Transverse colon (tissue), 4 donors: Measurements from ENCODE around the gene PRPF40A. TPM values are rescaled to one million over a fixed set of nuclear protein-coding genes. Genes with fewer than 3 reads are reported as not detected.

Experiments
- DNase-seq: peaks from one replicate; pipeline ENCODE4 v3.0.0-alpha.2; 2019
- H3K27ac ChIP-seq, 4 donors: fragments of 200-600 bp; sonication (generic); 2 replicates each; pipeline ENCODE4 v1.5.1; 2016 to 2018; ENCODE audit warnings: inconsistent platforms in 4 of 4
- H3K27me3 ChIP-seq: fragments of 200-600 bp; sonication (generic); 2 replicates; pipeline ENCODE4 v1.5.1; 2017; ENCODE audit warnings: inconsistent platforms
- H3K36me3 ChIP-seq, 4 donors: fragments of 200-600 bp; sonication (generic); 2 replicates each; pipeline ENCODE4 v1.5.1; 2017 to 2019; ENCODE audit warnings: inconsistent platforms in 4 of 4
- H3K4me1 ChIP-seq, 4 donors: fragments of 200-600 bp; sonication (generic); 2 replicates each; pipeline ENCODE4 v1.5.1; 2017 to 2020; ENCODE audit warnings: inconsistent platforms in 4 of 4
- H3K4me3 ChIP-seq, 4 donors: fragments of 200-600 bp; sonication (generic); 1 replicate in 1 of 4; 2 replicates in 3 of 4; pipeline versions ENCODE4 v1.5.1 to v1.6.1; 2017 to 2019; ENCODE audit warnings: inconsistent platforms in 4 of 4
- H3K9me3 ChIP-seq, 2 donors: fragments of 200-600 bp; sonication (generic); 2 replicates each; pipeline ENCODE4 v1.5.1; 2017 to 2019; ENCODE audit warnings: inconsistent platforms in 2 of 2
- EP300 ChIP-seq: sonication (generic); formaldehyde crosslinking; IDR thresholded peaks from one replicate; pipeline ENCODE4 v1.6.1; 2017; ENCODE audit warnings: antibody characterized with exemption, low read depth
- POLR2A ChIP-seq: fragments of 450-650 bp; IDR thresholded peaks from one replicate; pipeline ENCODE4 v1.6.1; 2016; ENCODE audit warnings: antibody characterized with exemption, mild to moderate bottlenecking, moderate library complexity
- POLR2AphosphoS5 ChIP-seq, 3 donors: sonication (generic); formaldehyde crosslinking; IDR thresholded peaks; one replicate each; pipeline ENCODE4 v1.6.1; 2016; ENCODE audit warnings: antibody characterized with exemption in 3 of 3
- WGBS, 2 donors: methylation state at CpG; one replicate each; pipeline ENCODE4 v1.1.5; 2018; ENCODE audit warnings: low coverage in 1 of 2; 5-methylcytosine and 5-hydroxymethylcytosine counted together
- in situ Hi-C, 4 donors: fragments of 200-750 bp; cut with MboI; loops; one replicate each; pipeline versions ENCODE4 v1.15.0 to v1.15.1; 2017; ENCODE audit warnings: low sequenced_read_pairs in 3 of 4, low pct_ligation_motif_present in 1 of 4, low pct_unique_long_range_greater_than_20kb in 1 of 4
- intact Hi-C: fragments of 100-400 bp; cut with DNase I; formaldehyde crosslinking; loops from one replicate; pipeline ENCODE4 v1.15.1; 2023; ENCODE audit warnings: low total_unique reads
- total RNA-seq, 4 donors: library from RNA; depleted of rRNA; stranded (reverse); fragments of >200 nt; gene quantifications; one replicate each; pipeline ENCODE4 v1.1.0, GENCODE V29; 2016
- TF ChIP-seq, protein P1 (sequence below), 5 experiments: fragments of 200-600 bp in 3 of 5; fragments of 450-650 bp in 2 of 5; sonication (generic) in 3 of 5; IDR thresholded peaks; 1 replicate in 2 of 5; 2 replicates in 3 of 5; pipeline ENCODE4 v1.5.1; 2016 to 2017; ENCODE audit warnings: antibody characterized with exemption in 5 of 5, inconsistent platforms in 3 of 5, mild to moderate bottlenecking in 2 of 5, moderate library complexity in 1 of 5

Gene PRPF40A
- total RNA-seq, 4 donors from 2014 or later = 21.7 to 124 (median 104) TPM

DNA sequence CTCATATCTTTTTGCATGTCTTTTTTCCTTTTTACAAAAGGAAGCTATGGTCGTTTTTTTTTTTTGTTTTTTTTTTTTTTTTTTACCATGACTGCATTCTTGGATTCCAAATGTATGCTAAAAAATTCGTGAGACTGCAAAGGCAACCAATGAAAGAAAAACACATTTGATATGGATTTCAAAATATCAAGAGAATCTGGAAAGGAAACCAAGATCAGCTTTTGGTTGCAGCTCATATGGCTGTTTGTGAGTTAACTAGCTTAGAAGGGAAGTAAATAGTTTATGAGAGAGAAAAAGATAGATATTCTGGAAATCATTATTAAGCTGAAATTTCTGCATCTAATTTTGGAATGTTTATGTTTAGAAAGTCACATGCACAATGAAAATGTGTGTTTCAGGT lies 110.3 kb downstream of the PRPF40A start:
- Histone ChIP-seq H3K4me3 (no peak overlapping the region), H3K27me3 (no peaks in the 10 kb centered on the region), H3K27ac (no peak overlapping the region), H3K4me1 (peaks cover 0 to 9% (median 8%) of the 10 kb centered on the region in 4 donors), H3K36me3 (no peaks in the 10 kb centered on the region), H3K9me3 (no peaks in the 10 kb centered on the region)
- in situ Hi-C loops = loop anchor here in 1 of 4 donors (25.0 kb wide), 1 partner anchor 270 kb away; the partner anchor contains the start of gene FMNL2
- intact Hi-C loops = loop anchor here (10.0 kb wide), 1 partner anchor 52 kb away; no protein-coding TSS in a partner anchor
- no peak for DNase-seq
- WGBS, 2 donors = 31 to 61% methylated on average over 1 to 2 of the region's 2 CpGs
- TF ChIP-seq EP300 = no peak
- TF ChIP-seq POLR2AphosphoS5 (IDR thresholded peaks at IDR 0.05) = no peak
- TF ChIP-seq, protein P1, sequence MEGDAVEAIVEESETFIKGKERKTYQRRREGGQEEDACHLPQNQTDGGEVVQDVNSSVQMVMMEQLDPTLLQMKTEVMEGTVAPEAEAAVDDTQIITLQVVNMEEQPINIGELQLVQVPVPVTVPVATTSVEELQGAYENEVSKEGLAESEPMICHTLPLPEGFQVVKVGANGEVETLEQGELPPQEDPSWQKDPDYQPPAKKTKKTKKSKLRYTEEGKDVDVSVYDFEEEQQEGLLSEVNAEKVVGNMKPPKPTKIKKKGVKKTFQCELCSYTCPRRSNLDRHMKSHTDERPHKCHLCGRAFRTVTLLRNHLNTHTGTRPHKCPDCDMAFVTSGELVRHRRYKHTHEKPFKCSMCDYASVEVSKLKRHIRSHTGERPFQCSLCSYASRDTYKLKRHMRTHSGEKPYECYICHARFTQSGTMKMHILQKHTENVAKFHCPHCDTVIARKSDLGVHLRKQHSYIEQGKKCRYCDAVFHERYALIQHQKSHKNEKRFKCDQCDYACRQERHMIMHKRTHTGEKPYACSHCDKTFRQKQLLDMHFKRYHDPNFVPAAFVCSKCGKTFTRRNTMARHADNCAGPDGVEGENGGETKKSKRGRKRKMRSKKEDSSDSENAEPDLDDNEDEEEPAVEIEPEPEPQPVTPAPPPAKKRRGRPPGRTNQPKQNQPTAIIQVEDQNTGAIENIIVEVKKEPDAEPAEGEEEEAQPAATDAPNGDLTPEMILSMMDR (IDR thresholded peaks at IDR 0.05) = no peak
- TF ChIP-seq POLR2A = no peak

DNA sequence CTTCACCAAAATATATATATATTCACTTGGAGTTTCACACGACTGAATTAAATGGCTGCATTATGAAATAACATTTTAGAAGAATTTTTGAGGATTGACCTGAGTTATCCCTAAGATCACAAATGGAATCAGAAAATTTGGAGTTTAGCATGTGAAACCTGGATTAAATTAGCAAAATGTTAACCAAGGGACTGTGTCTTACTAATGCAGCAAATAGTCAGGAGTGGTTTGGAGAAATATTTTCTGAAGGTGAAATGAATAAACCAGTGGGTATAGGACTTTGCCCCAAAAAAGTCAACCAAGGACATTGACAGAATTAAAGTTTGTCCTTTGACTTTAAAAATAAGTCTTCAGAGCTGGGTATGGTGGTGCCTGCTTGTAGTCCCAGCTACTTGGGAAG lies 111.2 kb downstream of the PRPF40A start:
- no peak for DNase-seq
- H3K4me1 ChIP-seq = peaks cover 0 to under 1% (median under 1%) of the 10 kb centered on the region in 4 donors
- H3K27me3 ChIP-seq = no peaks in the 10 kb centered on the region
- TF ChIP-seq POLR2A (no peak), EP300 (no peak), POLR2AphosphoS5 (IDR thresholded peaks at IDR 0.05) (no peak)
- TF ChIP-seq, protein P1 (IDR thresholded peaks at IDR 0.05) = no peak
- H3K36me3 ChIP-seq = no peaks in the 10 kb centered on the region
- H3K27ac ChIP-seq = no peak overlapping the region
- H3K4me3 ChIP-seq = no peak overlapping the region
- in situ Hi-C loops = loop anchor here in 1 of 4 donors (25.0 kb wide), 1 partner anchor 269 kb away; the partner anchor contains the start of gene FMNL2
- WGBS, 2 donors = 98 to 100% methylated on average over 1 of the region's 1 CpG
- intact Hi-C loops = loop anchor here (10.0 kb wide), 1 partner anchor 51 kb away; no protein-coding TSS in a partner anchor
- no peaks in the 10 kb centered on the region for H3K9me3 ChIP-seq

DNA sequence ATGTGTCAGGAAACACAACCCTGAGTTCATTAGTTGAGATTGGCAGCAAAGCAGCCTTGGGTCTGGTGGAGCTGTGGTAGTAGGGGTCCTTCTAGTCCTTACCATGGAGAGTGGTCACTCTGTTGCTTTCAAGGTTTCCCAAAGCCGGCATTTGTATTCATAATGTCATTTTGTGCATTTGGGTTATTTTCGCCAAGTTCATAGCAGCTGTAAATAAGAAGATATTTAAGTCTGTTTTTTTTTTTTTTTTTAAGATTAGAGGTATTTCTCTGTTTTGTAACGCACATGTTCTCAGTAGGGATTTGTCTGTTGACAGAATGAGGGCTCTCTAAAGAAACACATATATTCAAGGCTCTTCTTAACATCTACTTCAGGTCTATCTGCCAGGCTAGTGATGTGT lies 114.1 kb downstream of the PRPF40A start:
- H3K4me3 ChIP-seq = no peak overlapping the region
- H3K4me1 ChIP-seq = no peaks in the 10 kb centered on the region
- H3K27ac ChIP-seq = no peak overlapping the region
- in situ Hi-C loops = loop anchor here in 1 of 4 donors (25.0 kb wide), 1 partner anchor 266 kb away; the partner anchor contains the start of gene FMNL2
- no peaks in the 10 kb centered on the region for H3K9me3 ChIP-seq
- WGBS, 2 donors = 87 to 90% methylated on average over 3 of the region's 3 CpGs
- no peaks in the 10 kb centered on the region for H3K27me3 ChIP-seq
- H3K36me3 ChIP-seq = no peaks in the 10 kb centered on the region
- no peak for DNase-seq
- TF ChIP-seq, protein P1 (IDR thresholded peaks at IDR 0.05) = no peak
- TF ChIP-seq POLR2AphosphoS5 (IDR thresholded peaks at IDR 0.05) (no peak), POLR2A (no peak), EP300 (no peak)
- intact Hi-C loops = loop anchor here (10.0 kb wide), 1 partner anchor 48 kb away; no protein-coding TSS in a partner anchor

DNA sequence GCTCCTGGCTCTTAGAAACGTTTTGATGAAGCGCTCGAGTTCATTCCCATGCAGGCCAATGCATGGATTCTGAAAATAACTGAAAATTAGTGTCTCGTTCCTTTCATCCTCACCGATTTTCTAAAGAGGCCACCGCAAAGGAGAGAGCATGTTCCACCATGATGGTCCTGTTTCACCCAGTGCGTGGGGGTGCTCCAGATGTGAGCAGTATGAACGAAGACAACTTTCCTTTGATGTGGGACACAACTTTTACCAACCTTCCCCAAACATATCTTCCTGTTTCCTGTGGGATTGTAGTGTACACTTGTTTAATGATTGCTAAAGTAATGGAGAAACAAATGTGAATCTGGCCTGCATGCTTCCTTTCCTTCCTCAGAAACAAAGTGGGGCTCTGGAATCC lies 114.5 kb downstream of the PRPF40A start:
- intact Hi-C loops = loop anchor here (10.0 kb wide), 1 partner anchor 48 kb away; no protein-coding TSS in a partner anchor
- 90 to 96% methylated on average over 6 to 8 of the region's 8 CpGs for WGBS, 2 donors

More for the DNA sequence above, 114.5 kb downstream of the PRPF40A start:
- in situ Hi-C loops = loop anchor here in 1 of 4 donors (25.0 kb wide), 1 partner anchor 265 kb away; the partner anchor contains the start of gene FMNL2
- H3K27ac ChIP-seq = no peak overlapping the region
- H3K36me3 ChIP-seq = no peaks in the 10 kb centered on the region
- no peak overlapping the region for H3K4me3 ChIP-seq
- no peak for TF ChIP-seq POLR2AphosphoS5 (IDR thresholded peaks at IDR 0.05)
- TF ChIP-seq, protein P1 (IDR thresholded peaks at IDR 0.05) = no peak
- TF ChIP-seq POLR2A = no peak
- TF ChIP-seq EP300 = no peak
- H3K27me3 ChIP-seq = no peaks in the 10 kb centered on the region
- H3K4me1 ChIP-seq = no peaks in the 10 kb centered on the region
- no peaks in the 10 kb centered on the region for H3K9me3 ChIP-seq
- no peak for DNase-seq

Other genes starting within 250 kb of the PRPF40A start
- gene ARL6IP6, start 1.2 kb upstream of the PRPF40A start, total RNA-seq = 10 to 100 TPM; 11.2 to 28.3 (median 22.0) TPM